HG03066 (cell line): ENCODE results near the gene DVL1.

Source experiments
- ATAC-seq: cut with Tn5 transposase; IDR thresholded peaks from one replicate; pipeline ENCODE4 v1.9.1; 2021; ENCODE audit warnings: low read depth; ENCODE audit not compliant: unreplicated experiment

The DVL1 gene

GRCh38 chr1:1342061-1342562, 7.1 kb downstream of the DVL1 start:
- ATAC-seq: no peak

GRCh38 chr1:1341549-1342021, 7.6 kb downstream of the DVL1 start:
- ATAC-seq: no peak

- ATAC-seq: no peak
Observed at GRCh38 chr1:1340791-1341548, 8.2 kb downstream of the DVL1 start.

GRCh38 chr1:1340185-1340584, 9.0 kb downstream of the DVL1 start:
- no peak for ATAC-seq

GRCh38 chr1:1338278-1338677, 10.9 kb downstream of the DVL1 start:
- ATAC-seq: no peak

GRCh38 chr1:1337793-1338147, 11.4 kb downstream of the DVL1 start:
- no peak for ATAC-seq

- no peak for ATAC-seq
Observed at GRCh38 chr1:1336931-1337792, 12.1 kb downstream of the DVL1 start.

- ATAC-seq: no peak
Observed at GRCh38 chr1:1336446-1336845, 12.8 kb downstream of the DVL1 start.

GRCh38 chr1:1335792-1336248, 13.4 kb downstream of the DVL1 start:
- no peak for ATAC-seq

- ATAC-seq: no peak
Observed at GRCh38 chr1:1335283-1335682, 13.9 kb downstream of the DVL1 start.

- no peak for ATAC-seq
Observed at GRCh38 chr1:1334835-1335234, 14.4 kb downstream of the DVL1 start.

- ATAC-seq: no peak
Observed at GRCh38 chr1:1333551-1334241, 15.5 kb downstream of the DVL1 start.

GRCh38 chr1:1332774-1333480, 16.3 kb downstream of the DVL1 start:
- ATAC-seq: no peak

- ATAC-seq: no peak
Observed at GRCh38 chr1:1332031-1332755, 17.0 kb downstream of the DVL1 start.

- no peak for ATAC-seq
Observed at GRCh38 chr1:1331068-1331965, 17.9 kb downstream of the DVL1 start, which contains the start of gene TAS1R3. Gene TAS1R3 (plus strand): TSS chr1:1331280. CDS start chr1:1331346, 66 bp downstream.

GRCh38 chr1:1330366-1331067, 18.7 kb downstream of the DVL1 start:
- ATAC-seq: no peak

GRCh38 chr1:1329304-1330210, 19.7 kb downstream of the DVL1 start:
- ATAC-seq: no peak
